ENCODE data around the gene SUFU.

GRCh38 chr10:102461187-102462054, 42.4 kb upstream of the SUFU start:
- no peak for TF ChIP-seq POLR2A (IDR thresholded peaks at IDR 0.05; ENCODE audit: low read depth, low read length)
- no peak for TF ChIP-seq POU2F2 (IDR thresholded peaks at IDR 0.05; ENCODE audit: low read depth, low read length)
- no peak for TF ChIP-seq POLR2AphosphoS5 (IDR thresholded peaks at IDR 0.05; ENCODE audit: low read depth, low read length)

Measured in GM12891 (cell line).